Gastroesophageal sphincter (tissue), 3 donors: ENCODE results near the gene SLC38A11.

Experiments
- CTCF ChIP-seq, 4 experiments: fragments of 200-600 bp in 2 of 4; fragments of 450-650 bp in 2 of 4; sonication (generic) in 1 of 4; IDR thresholded peaks; one replicate each; pipeline ENCODE4 v1.5.1; 2017 to 2019; ENCODE audit warnings: antibody characterized with exemption in 4 of 4, mild to moderate bottlenecking in 2 of 4, moderate library complexity in 2 of 4
- EP300 ChIP-seq: sonication (generic); formaldehyde crosslinking; IDR thresholded peaks from one replicate; pipeline ENCODE4 v1.6.1; 2017; ENCODE audit warnings: antibody characterized with exemption, mild to moderate bottlenecking
- POLR2A ChIP-seq, 2 donors: fragments of 450-650 bp; IDR thresholded peaks; one replicate each; pipeline ENCODE4 v1.6.1; 2017; ENCODE audit warnings: antibody characterized with exemption in 2 of 2, mild to moderate bottlenecking in 2 of 2, moderate library complexity in 1 of 2
- POLR2AphosphoS5 ChIP-seq: sonication (generic); formaldehyde crosslinking; IDR thresholded peaks from one replicate; pipeline ENCODE4 v1.6.1; 2017; ENCODE audit warnings: antibody characterized with exemption

DNA sequence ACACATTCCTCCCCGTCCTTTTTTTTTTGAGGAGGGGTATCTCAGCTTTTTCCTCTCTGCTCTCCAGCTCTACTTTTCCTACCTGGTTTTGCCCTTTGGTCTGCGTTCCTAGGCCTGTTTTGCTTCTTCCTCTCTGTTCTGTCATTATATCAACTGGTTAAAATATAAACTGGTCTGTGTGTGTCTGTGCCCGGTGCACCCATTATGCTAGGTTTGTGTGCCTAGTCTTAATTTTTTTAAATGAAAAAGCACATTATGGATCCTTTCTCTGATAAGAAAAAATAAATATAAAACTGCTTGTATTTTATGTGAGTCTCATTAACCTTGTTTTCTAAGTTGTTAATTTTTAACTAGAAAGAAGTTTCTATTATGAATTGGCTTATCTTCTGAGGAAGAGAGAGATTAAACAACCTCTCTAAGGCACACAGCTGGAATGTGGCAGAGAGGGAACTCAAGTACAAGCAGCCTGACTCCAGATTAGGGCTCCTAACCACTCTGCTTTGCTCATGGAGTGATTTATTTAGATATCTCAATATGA, 17.4 kb downstream of the SLC38A11 start:
- TF ChIP-seq CTCF (IDR thresholded peaks at IDR 0.05) (no peak), POLR2A (IDR thresholded peaks at IDR 0.05) (no peak), EP300 (no peak), POLR2AphosphoS5 (no peak)
